Myocyte (in vitro differentiated cells): Measurements from ENCODE around the gene ZSWIM6. TPM values are rescaled to one million over a fixed set of nuclear protein-coding genes. Genes with fewer than 3 reads are reported as not detected.

ENCODE experiments used
- DNase-seq: peaks from one replicate; pipeline ENCODE4 v3.0.0-alpha.2; 2012; ENCODE audit warnings: low read depth
- total RNA-seq: library from RNA; depleted of rRNA; stranded (reverse); fragments of >200 nt; gene quantifications from 2 replicates; pipeline ENCODE4 v1.2.3, GENCODE V29; 2014

Gene ZSWIM6
- total RNA-seq, 1 donor from 2014 or later: 9.7 TPM

DNA sequence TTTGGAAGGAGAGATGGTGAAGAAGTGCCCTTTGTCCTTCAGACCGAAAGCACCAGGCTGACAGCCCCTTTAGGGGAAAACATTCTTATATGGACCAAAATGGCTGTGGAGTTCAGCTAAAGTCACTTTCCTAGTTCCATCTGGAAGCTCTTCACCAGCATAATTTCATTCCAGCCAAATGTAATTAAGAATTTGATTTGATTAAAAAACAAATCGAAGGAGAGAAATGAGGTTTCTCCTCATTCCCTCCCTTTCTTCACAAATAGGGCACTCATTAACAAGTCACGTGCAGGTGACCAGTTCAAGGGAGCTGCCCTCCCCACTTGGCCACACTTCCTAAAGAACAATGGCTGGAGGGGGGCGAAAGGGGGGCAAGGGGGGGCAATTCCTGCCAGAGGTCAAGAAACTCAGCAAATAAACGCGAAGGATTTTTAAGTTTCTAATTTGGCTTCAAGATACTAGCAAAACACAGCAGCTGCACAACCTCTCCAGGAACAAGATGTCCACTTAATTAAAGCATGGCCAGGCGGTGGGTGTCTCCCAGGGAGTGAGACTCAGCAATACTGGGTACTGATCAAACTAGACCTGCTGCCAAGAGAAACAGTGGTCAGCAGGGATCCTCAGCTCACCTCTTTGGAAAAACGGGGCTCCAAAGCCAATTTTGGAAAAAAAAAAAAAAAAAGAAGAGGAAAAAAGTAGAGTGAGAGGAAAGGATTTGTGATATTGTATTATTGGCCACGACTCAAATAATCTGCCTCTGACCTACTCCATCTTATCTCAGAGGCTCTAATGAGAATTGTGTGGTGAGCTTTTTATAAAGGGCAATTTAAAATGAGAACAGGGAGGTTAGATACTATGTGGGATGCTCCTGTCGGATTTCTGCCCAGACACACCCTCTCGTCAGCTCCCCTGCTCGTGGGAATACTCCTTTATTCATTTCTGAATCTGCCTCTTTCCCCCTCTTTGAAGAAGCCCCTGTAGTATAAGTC, 254.3 kb downstream of the ZSWIM6 start:
- no peak for DNase-seq

- DNase-seq: peak; percentile 30
Measured at GRCh38 chr5:61587125-61587524, 255.1 kb downstream of the ZSWIM6 start.

GRCh38 chr5:61588216-61588615, 256.2 kb downstream of the ZSWIM6 start:
- DNase-seq: no peak

- DNase-seq: no peak
Measured at GRCh38 chr5:61589946-61590345, 257.9 kb downstream of the ZSWIM6 start.

DNA sequence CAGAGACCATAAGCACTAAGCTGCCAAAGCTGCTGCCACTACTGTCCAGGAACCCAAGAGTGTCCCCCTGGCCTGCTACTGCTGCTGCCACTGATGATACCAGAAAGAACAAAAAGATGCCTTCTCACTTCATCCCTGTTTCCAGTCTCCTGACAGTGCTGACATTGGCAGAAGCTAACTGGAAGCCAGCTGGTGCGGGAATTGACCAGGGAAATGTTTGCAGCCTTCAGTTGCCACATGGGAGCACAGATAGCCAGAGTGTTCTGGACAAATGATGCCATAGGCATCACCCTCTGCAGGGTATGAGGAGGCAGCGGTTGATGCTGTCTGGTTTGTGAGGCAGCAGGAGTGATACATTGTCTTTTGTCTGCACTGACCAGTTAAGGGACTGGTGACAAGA, 258.4 kb downstream of the ZSWIM6 start:
- no peak for DNase-seq

- DNase-seq: no peak
Measured at GRCh38 chr5:61591859-61592258, 259.8 kb downstream of the ZSWIM6 start.

DNA sequence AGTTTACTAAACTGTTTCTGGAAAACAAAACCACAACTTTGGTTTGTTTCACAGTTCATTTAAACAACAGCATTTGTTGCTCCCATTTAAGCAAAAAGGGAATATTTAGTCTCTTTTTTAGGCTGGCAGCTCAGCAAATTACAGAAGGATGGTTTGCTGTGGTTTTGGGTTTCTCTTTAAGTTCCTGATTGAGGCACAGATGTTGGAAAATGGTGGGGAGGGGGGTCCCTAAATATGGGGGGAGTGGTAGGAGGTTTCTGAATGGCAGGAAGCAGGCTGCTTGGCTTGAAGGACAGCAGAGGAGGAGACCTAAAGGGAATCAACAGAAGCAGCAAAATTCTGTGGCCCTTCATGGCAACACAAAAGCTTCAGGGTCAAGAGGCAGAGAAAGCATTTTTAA, 263.4 kb downstream of the ZSWIM6 start:
- DNase-seq: no peak

Other genes starting within 250 kb of the ZSWIM6 start
- gene SMIM15, start 169.8 kb upstream of the ZSWIM6 start, total RNA-seq: 25.4 and 26.6 TPM in 2 replicates